Measurements from ENCODE around the gene SLC22A16. TPM values are rescaled to one million over a fixed set of nuclear protein-coding genes. Genes with fewer than 3 reads are reported as not detected.

Gene SLC22A16
- total and polyA plus RNA-seq, 10 donors = 0.07 to 2.8 (median 1.1) TPM; not detected in 2

GRCh38 chr6:110390404-110390803 is 86.0 kb downstream of the SLC22A16 start:
- TF ChIP-seq, protein P1, sequence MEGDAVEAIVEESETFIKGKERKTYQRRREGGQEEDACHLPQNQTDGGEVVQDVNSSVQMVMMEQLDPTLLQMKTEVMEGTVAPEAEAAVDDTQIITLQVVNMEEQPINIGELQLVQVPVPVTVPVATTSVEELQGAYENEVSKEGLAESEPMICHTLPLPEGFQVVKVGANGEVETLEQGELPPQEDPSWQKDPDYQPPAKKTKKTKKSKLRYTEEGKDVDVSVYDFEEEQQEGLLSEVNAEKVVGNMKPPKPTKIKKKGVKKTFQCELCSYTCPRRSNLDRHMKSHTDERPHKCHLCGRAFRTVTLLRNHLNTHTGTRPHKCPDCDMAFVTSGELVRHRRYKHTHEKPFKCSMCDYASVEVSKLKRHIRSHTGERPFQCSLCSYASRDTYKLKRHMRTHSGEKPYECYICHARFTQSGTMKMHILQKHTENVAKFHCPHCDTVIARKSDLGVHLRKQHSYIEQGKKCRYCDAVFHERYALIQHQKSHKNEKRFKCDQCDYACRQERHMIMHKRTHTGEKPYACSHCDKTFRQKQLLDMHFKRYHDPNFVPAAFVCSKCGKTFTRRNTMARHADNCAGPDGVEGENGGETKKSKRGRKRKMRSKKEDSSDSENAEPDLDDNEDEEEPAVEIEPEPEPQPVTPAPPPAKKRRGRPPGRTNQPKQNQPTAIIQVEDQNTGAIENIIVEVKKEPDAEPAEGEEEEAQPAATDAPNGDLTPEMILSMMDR (IDR thresholded peaks at IDR 0.05 in 8 of 11, conservative IDR thresholded peaks at IDR 0.05 in 3 of 11) = no peak
- TF ChIP-seq POLR2A (IDR thresholded peaks at IDR 0.05) = no peak
- TF ChIP-seq POLR2AphosphoS5 (IDR thresholded peaks at IDR 0.05) = no peak

DNA sequence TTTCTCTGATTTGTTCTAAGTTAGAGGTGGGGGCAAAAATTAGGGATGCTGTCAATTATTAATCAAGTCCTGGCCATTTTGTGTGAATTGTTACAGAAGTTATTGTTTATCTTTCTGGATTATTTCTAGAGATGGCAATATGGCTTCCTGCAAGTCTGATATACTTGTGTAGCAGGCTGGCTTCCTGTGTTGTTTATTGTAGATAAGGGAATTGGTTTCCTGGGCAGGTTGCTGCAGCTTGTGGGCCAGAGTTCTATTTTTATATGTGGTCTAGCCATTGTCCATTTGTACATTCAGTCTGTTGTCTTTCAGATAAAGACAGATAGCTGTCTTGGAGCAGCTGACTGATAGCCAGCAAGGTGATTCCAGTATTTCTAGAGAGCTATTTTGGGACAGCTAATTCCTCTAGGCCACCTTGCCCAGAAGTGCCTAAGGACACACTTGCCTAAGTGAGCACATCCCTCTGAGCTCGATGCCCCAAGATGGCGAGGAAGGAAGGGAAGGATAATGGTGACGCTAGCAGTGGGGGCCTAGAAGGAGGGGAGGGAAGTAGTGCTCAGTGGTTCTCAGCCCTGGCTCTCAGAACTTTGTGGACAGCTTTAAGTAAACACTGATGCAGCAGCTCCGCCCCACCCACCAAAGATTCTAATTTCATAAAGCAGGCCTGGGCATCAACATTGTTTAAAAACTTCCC is 86.6 kb downstream of the SLC22A16 start:
- intact Hi-C loops (cut with DNase I; ENCODE audit: low total_unique reads) = loop anchor here (2.0 kb wide), 1 partner anchor 349 kb away; no protein-coding TSS in a partner anchor
- peaks cover 0 to 13% (median 0%) of the 10 kb centered on the region in 6 donors for H3K4me1 ChIP-seq
- no peaks in the 10 kb centered on the region for H3K9me3 ChIP-seq
- DNase-seq = no peak
- H3K36me3 ChIP-seq = no peaks in the 10 kb centered on the region
- H3K27ac ChIP-seq = no peak overlapping the region
- WGBS, 5 donors = 43 to 64% (median 50%) methylated on average over 4 of the region's 4 CpGs
- no peaks in the 10 kb centered on the region for H3K27me3 ChIP-seq (replicated peaks in 1 of 7)
- no peak overlapping the region for H3K4me3 ChIP-seq
- no peak for TF ChIP-seq POLR2A (IDR thresholded peaks at IDR 0.05)
- TF ChIP-seq POLR2AphosphoS5 (IDR thresholded peaks at IDR 0.05) = no peak
- TF ChIP-seq, protein P1 (IDR thresholded peaks at IDR 0.05 in 8 of 11, conservative IDR thresholded peaks at IDR 0.05 in 3 of 11) = no peak

More at GRCh38 chr6:110390404-110390803, 86.0 kb downstream of the SLC22A16 start:
- intact Hi-C loops (cut with DNase I; ENCODE audit: low total_unique reads) = no loop called here
- Histone ChIP-seq H3K4me1 (peaks cover 0 to 13% (median 0%) of the 10 kb centered on the region in 6 donors), H3K4me3 (no peak overlapping the region), H3K27me3 (replicated peaks in 1 of 7) (no peaks in the 10 kb centered on the region), H3K27ac (no peak overlapping the region), H3K36me3 (no peaks in the 10 kb centered on the region), H3K9me3 (no peaks in the 10 kb centered on the region)
- no peak for DNase-seq
- WGBS, 5 donors = 16 to 33% (median 21%) methylated on average over 2 of the region's 2 CpGs

DNA sequence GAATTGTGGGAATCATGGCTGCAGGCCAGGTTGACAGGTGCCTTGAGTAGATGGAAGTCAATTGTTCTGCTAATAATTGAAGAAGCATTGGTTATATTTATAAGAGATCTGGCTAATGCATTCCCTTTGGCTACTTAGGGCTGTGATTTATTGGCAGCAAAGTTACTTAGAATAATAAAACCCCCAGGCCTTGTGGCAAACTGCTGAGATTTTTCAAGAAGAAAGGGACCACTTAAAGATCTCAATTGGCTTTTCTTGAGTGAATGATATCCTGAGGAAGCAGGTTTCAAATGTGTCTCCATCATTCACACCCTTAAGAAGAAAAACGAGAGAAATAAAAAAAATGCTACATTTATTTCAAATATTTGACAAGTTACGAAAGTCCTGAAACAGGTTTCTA is 88.4 kb downstream of the SLC22A16 start:
- intact Hi-C loops (cut with DNase I; ENCODE audit: low total_unique reads) = loop anchor here (2.0 kb wide), 1 partner anchor 347 kb away; no protein-coding TSS in a partner anchor
- TF ChIP-seq, protein P1 (IDR thresholded peaks at IDR 0.05 in 8 of 11, conservative IDR thresholded peaks at IDR 0.05 in 3 of 11) = no peak
- TF ChIP-seq POLR2AphosphoS5 (IDR thresholded peaks at IDR 0.05) (no peak), POLR2A (IDR thresholded peaks at IDR 0.05) (no peak)
- Histone ChIP-seq H3K27me3 (replicated peaks in 1 of 7) (no peaks in the 10 kb centered on the region), H3K4me3 (no peak overlapping the region), H3K36me3 (no peaks in the 10 kb centered on the region), H3K4me1 (peaks cover 0 to 13% (median 0%) of the 10 kb centered on the region in 6 donors), H3K9me3 (no peaks in the 10 kb centered on the region), H3K27ac (no peak overlapping the region)
- DNase-seq = no peak
- WGBS, 5 donors = 76 to 96% (median 87%) methylated on average over 2 of the region's 2 CpGs

DNA sequence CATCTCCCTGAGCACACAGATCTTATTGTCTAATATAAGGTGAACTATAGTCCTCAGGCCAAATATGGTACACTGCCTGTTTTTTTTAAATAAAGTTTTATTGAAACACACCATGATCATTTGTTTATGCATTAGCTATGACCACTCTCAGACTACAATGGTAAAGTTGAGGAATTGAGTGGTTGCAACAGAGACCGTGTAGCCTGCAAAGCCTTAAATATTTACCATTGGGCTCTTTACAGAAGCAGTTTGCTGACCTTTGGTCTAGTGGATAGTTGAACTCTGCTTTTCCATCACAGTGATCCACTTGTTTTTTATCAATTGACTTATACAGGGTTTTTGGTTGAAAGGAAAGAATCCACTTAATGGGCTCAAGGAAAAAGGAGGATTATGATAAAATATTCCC is 91.0 kb downstream of the SLC22A16 start:
- WGBS, 5 donors = 93 to 100% (median 94%) methylated on average over 1 of the region's 1 CpG
- Histone ChIP-seq H3K4me1 (peaks cover 0 to 8% (median 0%) of the 10 kb centered on the region in 6 donors), H3K4me3 (no peak overlapping the region), H3K27me3 (replicated peaks in 1 of 7) (no peaks in the 10 kb centered on the region), H3K36me3 (no peaks in the 10 kb centered on the region), H3K27ac (no peak overlapping the region), H3K9me3 (no peaks in the 10 kb centered on the region)
- no peak for DNase-seq
- intact Hi-C loops (cut with DNase I; ENCODE audit: low total_unique reads) = no loop called here
- TF ChIP-seq POLR2AphosphoS5 (IDR thresholded peaks at IDR 0.05) (no peak), POLR2A (IDR thresholded peaks at IDR 0.05) (no peak)
- TF ChIP-seq, protein P1 (IDR thresholded peaks at IDR 0.05 in 8 of 11, conservative IDR thresholded peaks at IDR 0.05 in 3 of 11) = no peak
